ENCODE data around the gene ZNF154.

The ZNF154 gene

DNA sequence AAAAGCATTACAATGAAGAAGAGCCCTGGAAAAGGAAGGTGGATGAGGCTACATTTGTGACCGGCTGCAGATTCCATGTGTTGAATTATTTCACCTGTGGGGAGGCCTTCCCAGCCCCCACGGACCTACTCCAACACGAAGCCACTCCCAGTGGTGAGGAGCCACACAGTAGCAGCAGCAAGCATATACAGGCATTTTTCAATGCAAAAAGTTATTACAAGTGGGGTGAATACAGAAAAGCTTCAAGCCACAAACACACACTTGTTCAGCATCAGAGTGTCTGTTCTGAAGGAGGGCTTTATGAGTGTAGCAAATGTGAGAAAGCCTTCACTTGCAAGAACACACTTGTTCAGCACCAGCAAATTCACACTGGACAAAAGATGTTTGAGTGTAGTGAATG is 22.3 kb downstream of the ZNF154 start:
- TF ChIP-seq, protein P1, sequence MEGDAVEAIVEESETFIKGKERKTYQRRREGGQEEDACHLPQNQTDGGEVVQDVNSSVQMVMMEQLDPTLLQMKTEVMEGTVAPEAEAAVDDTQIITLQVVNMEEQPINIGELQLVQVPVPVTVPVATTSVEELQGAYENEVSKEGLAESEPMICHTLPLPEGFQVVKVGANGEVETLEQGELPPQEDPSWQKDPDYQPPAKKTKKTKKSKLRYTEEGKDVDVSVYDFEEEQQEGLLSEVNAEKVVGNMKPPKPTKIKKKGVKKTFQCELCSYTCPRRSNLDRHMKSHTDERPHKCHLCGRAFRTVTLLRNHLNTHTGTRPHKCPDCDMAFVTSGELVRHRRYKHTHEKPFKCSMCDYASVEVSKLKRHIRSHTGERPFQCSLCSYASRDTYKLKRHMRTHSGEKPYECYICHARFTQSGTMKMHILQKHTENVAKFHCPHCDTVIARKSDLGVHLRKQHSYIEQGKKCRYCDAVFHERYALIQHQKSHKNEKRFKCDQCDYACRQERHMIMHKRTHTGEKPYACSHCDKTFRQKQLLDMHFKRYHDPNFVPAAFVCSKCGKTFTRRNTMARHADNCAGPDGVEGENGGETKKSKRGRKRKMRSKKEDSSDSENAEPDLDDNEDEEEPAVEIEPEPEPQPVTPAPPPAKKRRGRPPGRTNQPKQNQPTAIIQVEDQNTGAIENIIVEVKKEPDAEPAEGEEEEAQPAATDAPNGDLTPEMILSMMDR (IDR thresholded peaks at IDR 0.05; ENCODE audit: low read depth, low read length, missing control alignments), result no peak
- DNase-seq (ENCODE audit: low read depth), result no peak
- H3K4me3 ChIP-seq (ENCODE audit: low read depth, low read length), result no peak overlapping the region

DNA sequence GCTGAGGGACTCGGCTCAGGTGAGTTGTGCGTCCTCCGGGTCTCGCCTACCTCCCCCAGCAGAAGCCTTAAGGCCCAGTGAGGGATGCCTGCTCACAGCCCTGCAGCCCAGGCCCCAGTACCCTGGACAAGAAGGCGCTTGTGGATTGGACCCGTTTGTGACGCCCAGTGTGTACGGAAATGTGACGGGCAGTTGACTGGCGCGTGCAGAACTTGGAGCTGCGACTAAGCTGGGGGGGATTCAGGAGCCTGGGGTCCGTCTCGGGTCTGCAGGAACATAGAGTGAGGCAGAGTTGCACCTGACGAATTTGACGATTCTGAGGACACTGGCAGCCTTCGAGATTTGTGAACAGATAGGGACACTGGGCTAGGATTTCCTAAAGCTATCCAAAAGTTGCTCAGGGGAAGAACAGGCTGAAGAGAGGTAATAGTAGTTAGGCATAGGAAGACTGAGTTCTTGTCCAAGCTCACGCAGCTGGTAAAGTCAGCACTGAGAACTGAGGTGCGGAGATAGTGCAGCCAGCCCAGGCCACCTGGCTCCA is 26.7 kb downstream of the ZNF154 start:
- DNase-seq (ENCODE audit: low read depth), result no peak
- TF ChIP-seq, protein P1 (IDR thresholded peaks at IDR 0.05; ENCODE audit: low read depth, low read length, missing control alignments), result no peak
- peak overlapping the region; percentile 91 for H3K4me3 ChIP-seq (ENCODE audit: low read depth, low read length)

DNA sequence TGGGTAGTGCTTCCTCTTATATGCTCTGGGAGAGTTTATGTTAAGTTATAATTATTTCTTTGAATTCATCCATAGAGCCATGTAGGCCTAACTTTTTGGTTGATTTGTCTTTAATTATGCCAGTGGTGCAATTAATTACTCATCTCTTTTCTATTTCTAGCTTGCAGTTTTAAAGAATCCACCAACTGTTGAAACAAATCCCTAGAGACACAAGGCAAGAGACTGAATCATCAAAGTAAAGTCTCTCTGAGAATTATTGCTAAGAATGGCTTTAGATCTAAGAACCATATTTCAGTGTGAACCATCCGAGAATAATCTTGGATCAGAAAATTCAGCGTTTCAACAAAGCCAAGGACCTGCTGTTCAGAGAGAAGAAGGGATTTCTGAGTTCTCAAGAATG is 33.1 kb downstream of the ZNF154 start:
- TF ChIP-seq, protein P1 (IDR thresholded peaks at IDR 0.05; ENCODE audit: low read depth, low read length, missing control alignments), result no peak
- no peak overlapping the region for H3K4me3 ChIP-seq (ENCODE audit: low read depth, low read length)
- no peak for DNase-seq (ENCODE audit: low read depth)

DNA sequence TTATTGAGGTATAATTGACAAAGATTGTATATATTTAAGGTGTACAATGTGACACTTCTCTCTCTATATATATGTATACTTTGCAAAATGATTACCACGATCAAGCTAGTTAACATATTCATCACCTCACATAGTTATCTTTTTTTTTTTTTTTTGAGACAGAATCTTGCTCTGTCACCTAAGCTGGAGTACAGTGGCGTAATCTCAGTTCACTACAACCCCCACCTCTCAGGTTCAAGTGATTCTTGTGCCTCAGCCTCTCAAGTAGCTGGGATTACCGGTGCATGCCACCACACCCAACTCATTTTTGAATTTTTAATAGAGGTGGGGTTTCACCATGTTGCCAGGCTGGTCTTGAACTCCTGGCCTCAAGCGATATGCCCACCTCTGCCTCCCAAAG is 36.5 kb downstream of the ZNF154 start:
- no peak for DNase-seq (ENCODE audit: low read depth)
- no peak overlapping the region for H3K4me3 ChIP-seq (ENCODE audit: low read depth, low read length)
- TF ChIP-seq, protein P1 (IDR thresholded peaks at IDR 0.05; ENCODE audit: low read depth, low read length, missing control alignments), result no peak

DNA sequence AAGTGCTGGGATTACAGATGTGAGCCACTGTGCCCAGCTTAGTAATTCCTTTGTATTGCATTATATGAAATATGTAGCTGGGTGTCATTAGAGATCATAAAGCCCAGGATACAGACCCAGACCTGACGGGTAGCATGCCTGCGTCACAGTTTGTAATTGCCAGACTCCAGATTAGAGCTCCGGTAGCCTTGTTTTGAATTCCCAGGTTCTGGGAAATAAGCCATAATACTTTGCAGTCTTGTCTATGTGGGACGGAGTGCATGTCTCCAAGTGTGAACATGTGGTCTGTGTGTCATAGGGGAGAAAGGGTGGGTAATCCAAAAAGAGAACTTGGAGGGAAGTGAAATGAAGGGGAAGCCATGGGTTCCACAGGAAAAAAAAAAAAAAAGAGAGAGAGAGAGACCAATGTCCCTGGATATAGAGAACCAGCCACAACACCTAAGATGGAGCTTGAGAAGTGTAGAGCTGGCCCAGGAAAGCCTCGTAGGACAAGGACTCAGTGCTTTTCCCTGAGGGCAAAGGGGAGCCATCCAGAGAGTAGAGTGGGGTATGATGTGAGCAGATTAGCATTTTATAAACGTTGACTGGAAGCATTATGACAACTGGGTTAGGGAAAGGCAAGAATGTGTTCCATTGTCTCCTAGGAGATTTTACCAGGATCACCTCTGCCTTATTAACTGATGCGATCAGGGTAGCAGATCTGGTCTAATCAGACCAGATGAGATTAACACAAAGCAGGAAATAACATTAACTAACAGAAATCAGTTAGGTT is 37.7 kb downstream of the ZNF154 start:
- TF ChIP-seq, protein P1 (IDR thresholded peaks at IDR 0.05; ENCODE audit: low read depth, low read length, missing control alignments), result no peak
- no peak for DNase-seq (ENCODE audit: low read depth)
- no peak overlapping the region for H3K4me3 ChIP-seq (ENCODE audit: low read depth, low read length)

DNA sequence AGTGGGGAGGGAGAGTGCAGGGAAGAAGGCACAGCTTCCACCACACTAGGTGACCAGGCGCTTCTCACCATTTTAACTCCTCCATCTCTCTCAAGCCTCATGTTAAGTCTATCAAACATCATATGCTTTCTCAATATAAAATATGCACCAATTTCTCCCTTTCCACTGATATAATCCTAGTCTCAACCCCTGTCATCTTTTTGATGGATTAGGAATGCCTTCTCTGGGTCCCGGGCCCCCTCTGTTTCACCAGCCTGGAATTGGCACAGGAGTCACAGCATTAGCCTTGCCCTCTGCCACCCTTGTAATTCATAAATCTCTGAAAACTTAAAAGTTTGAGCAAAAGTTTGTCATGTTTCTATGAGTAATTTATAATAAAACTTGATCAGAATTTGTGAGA is 40.4 kb downstream of the ZNF154 start, which contains the start of gene ZSCAN4:
Gene ZSCAN4, plus strand, starts transcription at position 301 of the 400 bp plus-strand sequence. CDS start 7,211 bp downstream, outside the sequence.
- DNase-seq (ENCODE audit: low read depth), result no peak
- no peak within 1 kb of the TSS for H3K4me3 ChIP-seq (ENCODE audit: low read depth, low read length)
- TF ChIP-seq, protein P1 (IDR thresholded peaks at IDR 0.05; ENCODE audit: low read depth, low read length, missing control alignments), result no peak
